Stimulated activated CD8-positive, alpha-beta memory T cell treated with anti-CD3 and anti-CD28 coated beads, Interleukin-4, amount 100 ng/mL, for 48 hours (primary cell): ENCODE results near the gene KICS2.
"Not testable (repeated sequence)": the region's sequence is repeated elsewhere in the genome, so short reads cannot be mapped to it uniquely, and the experiment has no call there.

Source experiments
- DNase-seq: peaks from one replicate; pipeline ENCODE4 v3.0.0-alpha.2; 2020

Gene KICS2

DNA sequence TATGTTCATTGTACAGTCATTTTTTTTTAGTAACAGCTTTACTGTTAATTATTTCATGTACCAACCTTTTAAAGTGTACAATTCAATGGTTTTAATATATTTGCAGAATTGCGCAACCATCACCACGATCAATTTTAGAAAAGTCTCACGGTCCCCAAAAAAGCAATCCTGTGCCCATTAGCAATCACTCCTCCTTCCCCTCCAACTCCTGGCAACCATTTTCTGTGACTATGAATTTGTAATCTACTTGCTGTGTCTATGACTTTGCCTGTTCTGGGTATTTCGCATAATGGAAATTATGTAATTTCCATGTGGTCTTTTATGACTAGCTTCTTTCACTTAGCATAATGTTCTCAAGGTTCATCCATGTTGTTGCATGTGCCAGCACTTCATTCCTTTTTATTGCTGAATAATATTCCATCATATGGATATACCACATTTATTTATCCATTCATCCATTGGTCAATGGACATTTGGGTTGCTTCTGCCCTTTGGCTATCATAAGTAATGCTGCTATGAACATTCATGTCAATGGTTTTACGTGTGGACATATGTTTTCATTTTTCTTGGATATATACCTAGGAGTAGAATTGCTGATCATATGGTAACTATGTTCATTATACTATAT lies 9.9 kb downstream of the KICS2 start:
- no peak for DNase-seq

DNA sequence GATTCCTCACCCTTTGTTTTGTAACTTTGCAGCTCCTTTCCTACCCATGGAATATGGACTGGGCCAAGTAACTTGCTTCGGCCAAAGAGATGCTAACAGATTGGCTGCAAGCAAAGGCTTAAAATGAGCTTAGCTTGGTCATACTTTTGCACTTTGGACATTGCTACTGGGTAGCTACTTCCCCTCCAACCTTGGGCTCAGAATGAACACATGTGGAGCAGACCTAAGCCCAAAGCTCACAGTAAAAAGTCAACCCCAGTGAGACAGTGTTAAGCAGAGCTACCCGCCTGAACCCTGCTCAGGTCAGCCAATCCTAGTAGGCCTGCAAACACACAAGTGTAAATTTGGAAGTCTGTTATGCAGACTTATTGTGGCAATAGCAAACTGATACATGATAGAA lies 14.6 kb downstream of the KICS2 start:
- no peak for DNase-seq

DNA sequence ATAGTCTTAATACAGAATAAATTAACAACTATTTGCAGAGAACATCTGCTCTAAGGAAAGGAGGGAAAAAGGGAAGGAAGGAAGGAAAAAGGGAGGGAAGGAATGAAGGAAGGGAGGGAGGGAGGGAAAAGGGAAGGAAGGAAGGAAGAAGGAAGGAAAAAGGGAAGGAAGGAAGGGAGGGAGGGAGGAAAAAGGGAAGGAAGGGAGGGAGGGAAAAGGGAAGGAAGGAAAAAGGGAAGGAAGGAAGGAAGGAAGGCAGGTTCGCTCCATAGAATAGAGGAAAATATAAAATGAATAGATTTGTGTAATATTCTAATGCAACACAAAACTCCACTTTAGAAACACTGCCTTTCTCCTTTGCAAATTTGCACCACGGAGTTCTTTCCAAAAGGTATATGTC lies 16.6 kb downstream of the KICS2 start:
- no peak for DNase-seq

DNA sequence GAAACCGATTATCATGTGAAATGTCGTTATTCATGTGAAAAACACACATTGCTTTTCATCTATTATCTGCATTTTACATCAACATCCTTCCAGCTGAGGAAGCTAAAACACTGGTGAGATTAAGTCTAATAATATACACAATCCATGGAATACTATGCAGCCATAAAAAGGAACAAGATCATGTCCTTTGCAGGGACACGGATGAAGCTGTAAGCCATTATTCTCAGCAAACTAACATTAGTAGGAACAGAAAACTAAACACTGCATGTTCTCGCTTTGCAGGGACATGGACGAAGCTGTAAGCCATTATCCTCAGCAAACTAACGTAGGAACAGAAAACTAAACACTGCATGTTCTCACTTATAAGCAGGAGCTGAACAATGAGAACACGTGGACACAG lies 18.3 kb downstream of the KICS2 start:
- no peak for DNase-seq

DNA sequence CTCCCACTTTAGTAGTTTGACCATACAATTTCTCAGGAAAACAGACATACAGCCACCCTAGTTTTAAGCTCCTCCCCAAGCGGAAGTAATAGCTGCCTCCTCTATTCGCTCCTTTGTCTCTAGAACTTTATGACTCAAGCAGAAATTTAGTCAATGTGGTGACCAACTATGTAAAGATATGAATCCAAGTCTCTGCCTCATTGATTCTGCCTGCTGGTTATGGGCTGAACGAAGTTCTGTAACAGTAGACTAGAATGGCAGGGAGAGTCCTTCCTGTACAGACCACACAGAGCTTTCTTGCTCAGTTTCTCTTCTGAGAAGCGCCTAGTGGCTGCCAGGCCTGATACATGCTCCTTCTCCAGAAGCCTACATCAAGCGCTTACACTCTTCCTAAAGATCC lies 19.1 kb downstream of the KICS2 start:
- no peak for DNase-seq

DNA sequence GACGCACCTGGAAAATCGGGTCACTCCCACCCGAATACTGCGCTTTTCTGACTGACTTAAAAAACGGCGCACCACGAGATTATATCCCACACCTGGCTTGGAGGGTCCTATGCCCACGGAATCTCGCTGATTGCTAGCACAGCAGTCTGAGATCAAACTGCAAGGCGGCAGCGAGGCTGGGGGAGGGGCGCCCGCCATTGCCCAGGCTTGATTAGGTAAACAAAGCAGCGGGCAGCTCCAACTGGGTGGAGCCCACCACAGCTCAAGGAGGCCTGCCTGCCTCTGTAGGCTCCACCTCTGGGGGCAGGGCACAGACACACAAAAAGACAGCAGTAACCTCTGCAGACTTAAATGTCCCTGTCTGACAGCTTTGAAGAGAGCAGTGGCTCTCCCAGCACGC lies 26.3 kb downstream of the KICS2 start:
- not testable (repeated sequence) for DNase-seq

DNA sequence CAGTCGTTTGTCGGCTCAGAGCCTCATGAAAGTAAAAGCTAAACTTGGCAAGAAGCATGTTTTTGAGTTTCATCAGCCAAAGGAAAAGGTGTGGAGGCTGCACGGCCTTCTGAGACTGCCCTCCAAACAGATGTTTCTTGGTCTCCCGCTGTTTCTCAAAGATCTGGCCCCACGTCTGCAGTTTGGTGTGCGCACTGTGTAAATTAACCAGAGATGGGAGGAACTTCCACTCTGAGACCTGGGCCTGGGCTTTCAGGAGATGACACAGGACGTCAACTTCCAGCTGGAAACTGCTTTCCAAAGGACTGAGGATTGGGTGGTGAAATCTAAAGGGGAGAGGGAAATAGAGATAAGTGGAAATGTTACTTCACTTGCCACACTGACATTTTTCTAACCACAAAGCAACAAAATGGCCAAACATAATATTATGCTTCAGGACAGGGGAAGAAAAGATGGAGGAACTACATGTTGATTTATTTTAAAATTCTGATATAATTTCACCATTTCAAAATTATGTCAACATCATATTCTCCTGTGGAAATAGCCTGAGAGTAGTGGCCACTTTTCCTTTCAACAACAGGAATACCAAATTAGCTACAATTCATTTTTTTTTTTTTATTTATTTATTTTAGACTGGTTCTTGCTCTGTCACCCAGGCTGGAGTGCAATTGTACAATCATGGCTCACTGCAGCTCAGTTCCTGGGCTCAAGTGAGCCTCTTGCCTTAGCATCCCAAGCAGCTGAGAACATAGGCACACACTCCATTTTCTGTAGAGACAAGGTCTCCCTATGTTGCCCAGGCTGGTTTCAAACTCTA lies 27.6 kb downstream of the KICS2 start:
- no peak for DNase-seq

DNA sequence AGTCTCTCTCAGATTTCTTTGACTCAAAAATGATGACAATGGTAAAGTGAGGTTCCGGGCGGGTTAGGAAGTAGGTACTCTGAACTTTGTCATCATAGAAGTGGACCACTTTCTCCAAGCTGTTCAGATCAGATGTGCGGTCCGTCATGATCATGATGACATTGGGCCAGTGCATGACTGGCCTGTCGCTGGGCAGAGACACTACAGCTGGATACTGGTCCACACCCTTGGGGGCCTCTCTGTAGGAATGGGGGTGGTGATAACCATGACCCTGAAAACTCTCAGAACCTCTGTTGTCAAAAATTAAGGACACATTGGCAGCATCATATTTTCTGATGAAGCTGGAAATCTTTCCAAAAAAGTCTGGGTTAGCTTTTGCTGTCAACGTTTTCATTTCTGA lies 28.2 kb downstream of the KICS2 start:
- DNase-seq: no peak

DNA sequence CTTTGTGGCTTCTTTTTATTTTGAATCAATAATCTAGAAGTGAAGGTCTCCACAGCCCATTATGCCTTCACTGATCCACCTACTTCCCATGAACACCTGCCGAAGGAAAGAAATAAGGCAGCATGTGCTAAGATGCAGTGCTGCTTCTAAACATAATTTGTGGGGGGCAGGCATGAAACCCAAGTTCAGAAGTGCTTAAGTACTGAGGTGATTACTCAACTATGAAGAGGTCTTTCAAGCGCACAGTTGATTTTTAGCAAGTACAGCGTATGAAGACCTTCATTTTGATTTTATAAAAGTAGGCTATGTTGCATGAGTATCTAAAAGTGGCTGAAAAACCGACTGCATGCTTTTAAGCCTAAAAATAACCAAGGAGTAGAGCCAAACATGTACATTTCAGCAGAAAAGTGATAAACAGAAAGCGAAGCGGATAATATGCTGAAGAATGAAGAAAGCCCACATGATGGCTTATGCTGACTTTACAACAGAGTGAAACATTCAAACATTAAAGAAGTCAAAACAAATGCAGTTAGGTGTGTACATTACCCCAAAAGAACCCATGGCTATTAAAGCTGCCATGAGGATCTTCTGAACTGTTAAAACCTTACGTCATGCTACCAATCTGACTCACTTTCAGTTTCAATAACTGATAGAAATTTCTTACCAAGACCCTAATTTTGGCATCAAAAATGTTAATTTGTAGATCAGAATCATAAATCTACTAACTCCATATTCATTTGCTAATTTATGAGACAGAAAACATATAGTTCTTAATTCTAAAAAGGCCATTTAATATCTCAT lies 29.3 kb downstream of the KICS2 start:
- no peak for DNase-seq

DNA sequence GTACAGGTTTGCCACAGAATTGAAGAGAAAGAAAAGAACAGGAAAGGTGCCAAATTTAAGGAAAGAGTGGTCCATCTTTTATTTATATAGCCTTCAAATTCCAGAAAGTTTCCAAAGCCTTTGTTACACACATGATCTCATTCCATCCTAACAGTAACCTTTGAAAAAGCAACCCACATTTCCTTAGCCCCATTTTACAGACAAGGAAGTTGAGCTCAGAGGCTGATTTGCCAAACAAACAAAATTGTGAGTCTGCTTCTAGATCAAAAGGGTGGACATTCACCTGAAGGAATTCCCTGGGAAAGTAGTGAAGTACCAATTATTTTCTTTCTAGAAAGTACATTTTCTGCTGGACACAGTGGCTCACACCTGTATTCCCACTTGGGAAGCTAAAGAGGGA lies 32.0 kb downstream of the KICS2 start:
- DNase-seq: no peak

DNA sequence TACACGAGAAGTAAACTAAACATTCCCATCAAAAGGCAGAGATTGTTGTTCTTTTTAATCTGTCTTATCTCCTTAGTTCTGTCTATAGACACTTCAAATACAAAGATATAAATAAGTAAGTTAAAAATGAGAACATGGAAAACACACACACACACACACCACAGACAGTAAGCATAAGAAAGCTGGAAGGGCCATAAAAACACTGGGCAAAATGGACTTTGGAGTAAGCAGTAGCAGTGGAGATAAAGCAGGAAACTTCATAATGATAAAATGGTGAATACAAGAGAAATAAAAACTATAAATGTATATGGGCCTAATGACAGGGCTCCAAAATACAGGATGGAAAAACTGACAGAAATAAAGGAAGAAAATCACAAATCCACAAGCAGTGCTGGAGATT lies 32.6 kb downstream of the KICS2 start:
- no peak for DNase-seq

DNA sequence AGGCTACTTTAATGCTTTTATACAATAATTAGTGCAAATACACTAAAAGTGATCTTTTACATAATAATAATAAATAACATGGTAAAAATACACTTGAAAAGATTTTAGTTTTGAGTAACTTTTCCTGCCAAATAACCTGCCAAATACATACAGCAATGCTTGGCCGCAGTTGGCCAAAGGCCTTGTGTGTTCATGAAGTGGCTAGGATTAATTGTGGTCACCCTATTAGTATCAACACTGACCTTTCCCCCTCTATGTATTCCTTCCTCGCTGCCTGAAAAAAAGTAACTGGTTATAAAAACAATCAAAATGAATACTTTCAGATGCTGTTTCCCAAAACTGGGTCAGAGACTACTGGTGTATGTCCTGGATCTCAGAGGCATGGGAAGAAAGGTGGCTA lies 34.3 kb downstream of the KICS2 start:
- DNase-seq: no peak

DNA sequence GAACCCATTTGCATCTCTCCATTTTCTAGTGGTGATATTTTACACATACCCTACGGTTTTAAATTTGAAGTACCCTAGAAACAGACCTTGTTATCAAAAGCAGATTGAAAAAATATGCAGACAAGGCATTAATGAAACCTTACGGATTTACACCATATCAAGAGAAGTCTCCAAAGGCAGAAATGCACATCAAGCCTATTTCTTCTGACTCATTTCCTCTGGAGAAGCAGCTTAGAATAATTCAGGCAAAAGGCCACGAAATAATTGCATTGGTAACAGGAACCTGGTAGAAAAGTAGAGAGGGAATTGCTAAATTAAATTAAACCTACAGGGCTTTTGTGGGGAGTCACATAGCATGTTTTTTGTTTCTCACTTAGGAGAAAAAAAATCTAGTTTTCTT lies 34.7 kb downstream of the KICS2 start:
- DNase-seq: no peak

DNA sequence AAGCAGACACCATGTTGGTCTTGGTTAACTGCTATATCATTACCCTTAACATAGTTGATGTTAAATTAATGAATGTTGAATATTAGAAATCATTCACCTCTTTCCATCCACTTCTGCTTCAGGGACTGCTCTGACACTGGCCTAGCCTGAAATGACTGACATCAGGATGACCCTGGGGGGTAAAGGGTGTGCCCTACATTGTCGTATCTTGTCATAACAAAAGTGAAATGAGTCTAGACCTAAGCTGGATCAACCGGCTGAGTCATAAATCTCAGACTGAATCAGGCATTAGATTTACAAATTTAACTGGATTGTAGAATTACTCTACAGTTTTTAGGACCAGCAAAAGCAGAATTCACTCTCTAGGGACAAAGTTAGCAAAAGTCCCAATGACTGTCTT lies 35.3 kb downstream of the KICS2 start:
- no peak for DNase-seq

DNA sequence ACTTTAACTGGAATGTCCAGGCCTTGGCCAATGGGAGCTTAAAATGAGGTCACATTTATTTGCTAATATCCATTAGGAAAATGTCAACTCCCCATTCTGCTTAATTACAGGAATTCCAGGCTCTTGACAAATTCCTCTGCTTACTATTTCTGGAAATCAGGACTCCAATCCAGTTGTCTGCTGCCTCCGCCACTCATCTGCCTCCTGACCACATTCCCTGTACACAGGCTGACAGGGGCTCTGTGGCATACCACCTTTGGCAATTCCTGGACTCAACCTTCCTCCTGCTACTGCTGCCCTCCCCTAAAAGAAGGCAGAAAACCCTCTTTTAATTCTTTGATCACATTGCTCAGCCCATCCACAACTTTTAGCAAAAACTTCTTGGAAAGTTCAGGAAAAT lies 37.9 kb downstream of the KICS2 start:
- DNase-seq: no peak

DNA sequence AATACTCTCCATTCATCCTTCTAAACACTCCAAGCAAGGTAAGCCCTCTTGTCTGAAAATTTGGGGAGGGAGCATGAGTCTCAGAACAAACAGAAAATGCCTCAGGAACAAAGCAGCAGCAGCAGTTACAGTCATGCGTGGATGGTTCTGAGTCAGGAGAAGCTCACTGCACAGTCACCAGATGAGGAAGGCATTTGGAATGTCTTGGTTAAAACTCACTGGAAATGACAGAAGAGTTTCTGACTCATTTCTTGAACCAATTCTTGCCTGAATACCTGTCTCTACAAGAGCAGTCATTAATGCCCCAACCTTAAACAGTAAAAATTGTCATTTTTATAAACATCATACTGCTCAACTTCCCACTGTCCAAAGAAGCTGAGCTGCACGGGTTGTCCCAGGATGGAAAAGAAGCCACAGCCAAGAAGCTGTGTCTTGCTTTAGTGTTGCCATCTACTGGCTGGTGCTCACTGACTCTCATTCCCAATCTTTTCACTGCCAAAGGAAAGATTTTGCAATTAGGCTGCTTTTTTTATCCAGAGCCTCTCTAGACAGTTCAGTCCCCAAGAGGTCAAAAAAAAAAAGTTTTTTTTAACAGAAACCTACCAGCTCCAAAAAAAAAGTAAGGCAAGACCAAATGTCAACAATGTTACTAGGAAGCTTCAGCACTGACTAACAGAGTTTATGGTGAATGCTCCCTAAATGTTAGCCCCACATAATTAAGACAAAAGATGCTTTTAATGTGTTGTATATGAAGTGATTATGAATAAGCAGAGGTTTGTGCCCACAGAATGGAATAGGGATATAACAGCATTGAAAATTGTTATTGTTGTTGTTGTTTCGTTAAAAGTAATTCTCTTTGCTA lies 40.4 kb downstream of the KICS2 start:
- DNase-seq: no peak

DNA sequence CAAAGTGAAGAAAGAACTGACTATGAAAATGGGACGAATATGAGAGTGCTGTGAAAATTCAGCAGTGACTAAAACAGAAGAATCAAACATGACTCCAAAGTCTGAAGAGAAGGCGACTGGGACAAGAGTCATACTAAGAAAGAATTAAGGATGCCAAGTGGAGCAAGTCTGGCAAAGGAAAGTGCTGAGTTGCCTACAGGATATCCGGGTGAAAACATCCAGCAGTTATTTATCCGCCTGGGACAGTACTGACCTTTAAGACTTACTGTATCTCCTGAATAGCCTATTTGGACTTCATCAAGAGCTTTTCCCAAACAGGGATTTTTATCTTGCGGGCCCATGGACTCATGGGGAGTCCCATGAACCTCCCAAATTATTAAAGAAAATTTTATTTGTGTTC lies 41.1 kb downstream of the KICS2 start:
- no peak for DNase-seq

DNA sequence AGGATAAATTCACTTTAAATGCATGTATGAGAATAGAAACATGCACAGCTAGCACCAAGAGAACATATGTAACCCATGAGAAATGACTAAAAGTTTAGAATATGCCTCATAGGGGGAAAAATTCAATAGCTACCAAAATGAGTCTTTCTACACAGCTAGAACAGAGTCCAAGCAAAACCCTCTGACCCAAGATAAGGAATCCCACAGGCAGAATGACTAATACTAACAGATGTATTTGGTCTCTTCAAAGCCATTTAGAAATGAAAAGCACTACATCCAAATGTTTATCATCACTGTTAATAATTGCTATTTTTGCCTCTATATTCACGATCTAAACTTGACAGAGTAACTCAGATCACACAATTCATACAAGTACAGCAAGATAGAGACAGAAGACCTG lies 44.0 kb downstream of the KICS2 start:
- DNase-seq: no peak

DNA sequence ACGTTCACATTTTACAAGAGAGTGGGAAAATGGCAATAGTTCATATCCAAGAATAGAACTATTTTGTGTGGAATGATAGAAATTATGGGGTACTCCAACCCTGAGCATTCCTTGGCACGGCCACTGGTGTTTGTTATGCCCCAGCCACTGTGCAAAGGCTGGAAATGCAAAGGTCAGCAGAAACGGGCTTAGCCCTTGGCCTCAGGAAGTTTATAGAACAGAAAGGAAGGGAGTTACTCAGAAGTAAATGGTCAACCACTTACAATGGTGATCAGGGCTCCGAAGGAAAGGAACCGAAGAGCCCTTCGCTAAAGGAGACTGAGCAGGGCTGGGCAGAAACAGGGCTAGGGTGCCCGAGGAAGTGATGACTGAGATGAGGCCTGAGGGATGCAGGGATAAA lies 45.1 kb downstream of the KICS2 start:
- DNase-seq: no peak

DNA sequence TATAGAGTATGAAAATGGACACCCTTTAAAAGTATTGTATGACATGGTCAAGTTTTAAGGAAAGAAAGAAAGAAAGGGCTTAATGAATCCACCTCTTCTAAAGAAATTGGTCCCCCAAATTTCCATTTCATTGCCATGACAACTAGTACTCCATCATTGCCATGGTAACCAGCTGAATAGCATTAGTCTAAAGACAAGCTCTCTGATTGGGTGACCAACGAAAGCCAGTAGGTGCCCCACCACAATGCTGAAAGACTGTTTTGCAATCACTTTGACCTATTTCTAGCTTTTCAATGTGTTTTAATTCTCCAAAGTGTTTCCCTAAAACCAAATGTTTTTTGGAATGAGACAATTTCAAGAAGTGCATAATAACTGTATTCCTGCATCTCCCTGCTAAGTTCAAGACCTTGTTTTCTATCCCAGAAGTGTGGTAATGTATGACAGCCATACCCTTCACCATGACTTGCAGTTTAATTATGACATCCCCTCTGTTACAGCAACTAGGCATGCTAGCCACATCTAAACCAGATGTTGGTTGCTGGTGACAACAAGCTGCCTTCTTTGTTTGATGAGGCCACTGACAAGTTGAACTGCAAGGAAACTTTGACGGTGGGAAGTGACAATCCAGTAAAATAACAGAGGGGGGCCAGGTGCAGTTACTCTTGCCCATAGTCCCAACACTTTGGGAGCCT lies 46.7 kb downstream of the KICS2 start:
- no peak for DNase-seq

DNA sequence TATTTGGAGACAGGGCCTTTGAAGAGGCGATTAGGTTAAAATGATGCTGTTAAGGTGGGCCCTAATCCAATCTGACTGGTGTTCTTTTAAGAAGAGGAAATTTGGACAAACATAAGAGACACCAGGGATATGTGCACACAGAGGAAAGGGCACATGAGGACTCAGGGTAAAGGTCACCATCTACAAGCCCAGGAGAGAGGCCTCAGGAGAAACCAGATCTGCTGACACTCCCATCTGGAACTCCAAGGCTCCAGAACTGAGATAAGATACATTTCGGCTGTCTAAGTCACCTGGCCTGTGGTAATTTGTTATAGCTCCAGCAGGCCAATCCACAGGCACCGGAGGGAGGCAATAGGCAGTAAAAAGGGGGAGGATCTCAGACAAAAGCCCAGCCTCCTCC lies 48.6 kb downstream of the KICS2 start:
- DNase-seq: no peak
